Mesodermal cell (in vitro differentiated cells): Measurements from ENCODE around the gene STYX.

Source experiments
- H3K27ac ChIP-seq: 2 replicates; pipeline ENCODE4 v1.7.0; 2013; ENCODE audit warnings: mild to moderate bottlenecking, low read depth, low read length, moderate library complexity; ENCODE audit not compliant: severe bottlenecking
- H3K36me3 ChIP-seq: 2 replicates; pipeline ENCODE4 v1.7.1; 2013; ENCODE audit warnings: mild to moderate bottlenecking, low read length, moderate library complexity; ENCODE audit not compliant: control insufficient read depth, insufficient read depth
- H3K4me1 ChIP-seq: one replicate; pipeline ENCODE4 v1.7.1; 2013; ENCODE audit warnings: mild to moderate bottlenecking, low read length; ENCODE audit not compliant: insufficient read depth, control insufficient read depth, poor library complexity, severe bottlenecking
- H3K4me3 ChIP-seq: 2 replicates; pipeline ENCODE4 v1.7.0; 2013; ENCODE audit warnings: low read length, control low read depth, mild to moderate bottlenecking; ENCODE audit not compliant: insufficient read depth, poor library complexity, severe bottlenecking; ENCODE audit errors: extremely low read depth
- H3K9me3 ChIP-seq: 2 replicates; pipeline ENCODE4 v1.7.1; 2013; ENCODE audit warnings: mild to moderate bottlenecking, low read length, moderate library complexity; ENCODE audit not compliant: control insufficient read depth
- WGBS, 2 experiments: methylation state at CpG; one replicate each; pipeline ENCODE4 v1.1.5; 2013; ENCODE audit warnings: missing lambda C conversion rate in 2 of 2; ENCODE audit not compliant: insufficient coverage in 2 of 2; 5-methylcytosine and 5-hydroxymethylcytosine counted together

The STYX gene

DNA sequence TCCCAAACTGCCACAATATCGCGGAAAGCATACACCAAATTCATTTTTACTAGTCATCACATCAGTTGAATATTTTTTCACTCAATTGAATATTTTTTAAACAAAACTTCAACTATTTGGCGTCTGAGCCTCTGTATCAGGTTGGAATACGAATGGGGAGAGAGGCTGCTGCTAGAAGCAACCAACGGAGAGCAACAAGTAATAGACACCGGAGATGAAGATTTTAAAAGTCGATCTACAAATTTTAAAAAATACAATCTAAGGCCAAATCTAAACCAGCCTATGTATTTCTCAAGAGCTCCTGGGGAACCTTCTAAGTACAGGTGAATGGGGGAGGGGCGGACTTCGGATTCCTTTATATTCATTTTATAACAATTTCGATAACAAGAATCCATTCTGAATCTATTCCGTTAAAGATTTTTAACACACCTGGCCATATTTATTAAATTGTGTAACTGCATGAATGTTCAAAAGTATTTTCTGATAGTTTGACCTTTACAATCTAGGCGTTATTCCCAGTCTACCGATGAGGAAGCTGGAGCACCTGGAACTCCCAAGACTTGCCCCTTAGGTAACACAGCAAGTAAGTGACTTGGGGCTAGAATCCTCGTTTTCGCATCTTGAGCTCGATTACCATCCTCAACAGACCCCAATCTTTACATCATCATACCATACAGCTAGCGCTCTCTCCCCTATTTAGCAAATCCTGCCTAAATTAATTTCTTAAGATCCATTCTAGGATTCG lies 60.2 kb downstream of the STYX start:
- Histone ChIP-seq H3K4me3 (peak overlapping the region; percentile 74), H3K36me3 (peaks cover 17% of the 10 kb centered on the region), H3K9me3 (no peaks in the 10 kb centered on the region), H3K4me1 (peaks cover 8% of the 10 kb centered on the region), H3K27ac (peak overlapping the region; percentile 90)
- 10 to 11% methylated on average over 5 to 8 of the region's 18 CpGs for WGBS, 2 experiments

DNA sequence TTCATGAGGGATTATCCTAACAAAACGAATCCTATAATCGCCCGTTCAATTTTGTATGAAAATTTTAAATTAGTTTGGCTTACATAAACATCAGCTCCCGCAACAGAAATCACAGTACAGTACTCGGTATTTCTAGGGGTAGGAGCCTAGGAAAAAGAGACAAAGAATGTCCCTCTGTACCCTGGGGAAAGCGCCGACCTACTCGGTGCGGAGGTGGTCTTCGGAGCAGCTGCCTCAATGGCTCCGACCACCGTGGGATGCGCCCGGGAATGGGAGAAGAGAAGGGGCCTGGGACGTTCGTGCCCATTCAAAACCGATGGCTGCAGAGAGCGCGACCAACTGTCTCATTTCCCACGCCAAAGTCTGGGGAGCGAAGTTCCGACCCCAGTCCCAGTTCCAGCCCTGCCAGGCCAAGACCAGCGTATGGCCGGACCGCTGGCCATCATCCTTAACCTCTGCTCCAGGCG lies 60.8 kb downstream of the STYX start:
- peaks cover 17% of the 10 kb centered on the region for H3K36me3 ChIP-seq
- peak overlapping the region; percentile 74 for H3K4me3 ChIP-seq
- H3K9me3 ChIP-seq: no peaks in the 10 kb centered on the region
- H3K27ac ChIP-seq: peak overlapping the region; percentile 90
- 0% methylated on average over 20 to 21 of the region's 26 CpGs for WGBS, 2 experiments
- H3K4me1 ChIP-seq: peaks cover 8% of the 10 kb centered on the region

GRCh38 chr14:52791223-52792096 lies 61.5 kb downstream of the STYX start, which contains the start of gene GNPNAT1:
TSS of gene GNPNAT1 (minus strand) at chr14:52791607. CDS start at chr14:52784650, 6,957 bp downstream.
- no peaks in the 10 kb centered on the region for H3K9me3 ChIP-seq
- H3K27ac ChIP-seq: peak within 1 kb of the TSS; percentile 98
- peak within 1 kb of the TSS; percentile 74 for H3K4me3 ChIP-seq
- H3K4me1 ChIP-seq: peaks cover 8% of the 10 kb centered on the region
- peaks cover 11% of the 10 kb centered on the region for H3K36me3 ChIP-seq
- WGBS, 2 experiments: 0 to 1% methylated on average over 43 to 54 of the region's 74 CpGs

DNA sequence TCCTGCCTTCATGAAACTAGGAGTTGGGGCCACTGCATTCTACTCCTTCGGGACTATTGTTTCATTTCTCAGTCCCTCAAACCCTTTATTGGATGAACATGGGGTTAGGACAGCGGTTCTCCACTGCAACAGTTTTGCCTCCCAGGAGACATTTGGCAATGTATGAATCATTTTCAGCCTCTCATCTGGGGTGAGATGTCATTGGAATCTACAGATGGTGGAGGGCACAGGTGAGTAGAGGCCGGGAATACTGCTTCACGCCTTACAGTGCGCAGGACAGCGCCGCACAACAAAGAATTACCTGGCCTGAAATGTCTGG lies 62.1 kb downstream of the STYX start:
- WGBS, 2 experiments: 80 to 94% methylated on average over 5 to 7 of the region's 7 CpGs
- peak overlapping the region; percentile 74 for H3K4me3 ChIP-seq
- peaks cover 10% of the 10 kb centered on the region for H3K36me3 ChIP-seq

GRCh38 chr14:52793061-52793460 lies 63.1 kb downstream of the STYX start:
- Histone ChIP-seq H3K4me1 (peaks cover 8% of the 10 kb centered on the region), H3K4me3 (no peak overlapping the region), H3K9me3 (no peaks in the 10 kb centered on the region), H3K27ac (no peak overlapping the region), H3K36me3 (peaks cover 3% of the 10 kb centered on the region)
- WGBS, 2 experiments: 89 to 100% methylated on average over 1 of the region's 2 CpGs

More for the DNA sequence above, 62.1 kb downstream of the STYX start:
- Histone ChIP-seq H3K27ac (peak overlapping the region; percentile 98), H3K4me1 (peaks cover 8% of the 10 kb centered on the region), H3K9me3 (no peaks in the 10 kb centered on the region)

DNA sequence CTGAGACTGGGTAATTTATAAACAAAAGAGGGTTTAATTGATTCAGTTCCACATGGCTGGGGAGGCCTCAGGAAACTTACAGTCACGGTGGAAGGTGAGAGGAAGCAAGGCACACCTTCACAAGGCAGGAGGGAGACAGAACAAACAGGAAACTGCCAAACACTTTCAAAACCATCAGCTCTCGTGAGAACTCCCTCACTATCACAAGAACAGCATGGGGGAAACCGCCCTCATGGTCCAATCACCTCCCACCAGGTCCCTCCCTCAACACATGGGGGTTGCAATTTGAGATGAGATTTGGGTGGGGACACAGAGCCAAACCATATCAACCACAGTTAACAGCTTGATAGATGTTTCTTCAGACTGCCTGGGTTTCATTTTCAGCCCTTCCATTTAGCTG lies 67.7 kb downstream of the STYX start:
- Histone ChIP-seq H3K9me3 (no peaks in the 10 kb centered on the region), H3K36me3 (no peaks in the 10 kb centered on the region), H3K27ac (no peak overlapping the region), H3K4me3 (no peak overlapping the region), H3K4me1 (peaks cover 9% of the 10 kb centered on the region)
- 100% methylated on average over 1 to 2 of the region's 3 CpGs for WGBS, 2 experiments

GRCh38 chr14:52798826-52799225 lies 68.9 kb downstream of the STYX start:
- no peaks in the 10 kb centered on the region for H3K36me3 ChIP-seq
- H3K9me3 ChIP-seq: no peaks in the 10 kb centered on the region
- H3K4me3 ChIP-seq: no peak overlapping the region
- 94 to 96% methylated on average over 9 to 14 of the region's 15 CpGs for WGBS, 2 experiments
- H3K4me1 ChIP-seq: peaks cover 9% of the 10 kb centered on the region
- H3K27ac ChIP-seq: no peak overlapping the region

DNA sequence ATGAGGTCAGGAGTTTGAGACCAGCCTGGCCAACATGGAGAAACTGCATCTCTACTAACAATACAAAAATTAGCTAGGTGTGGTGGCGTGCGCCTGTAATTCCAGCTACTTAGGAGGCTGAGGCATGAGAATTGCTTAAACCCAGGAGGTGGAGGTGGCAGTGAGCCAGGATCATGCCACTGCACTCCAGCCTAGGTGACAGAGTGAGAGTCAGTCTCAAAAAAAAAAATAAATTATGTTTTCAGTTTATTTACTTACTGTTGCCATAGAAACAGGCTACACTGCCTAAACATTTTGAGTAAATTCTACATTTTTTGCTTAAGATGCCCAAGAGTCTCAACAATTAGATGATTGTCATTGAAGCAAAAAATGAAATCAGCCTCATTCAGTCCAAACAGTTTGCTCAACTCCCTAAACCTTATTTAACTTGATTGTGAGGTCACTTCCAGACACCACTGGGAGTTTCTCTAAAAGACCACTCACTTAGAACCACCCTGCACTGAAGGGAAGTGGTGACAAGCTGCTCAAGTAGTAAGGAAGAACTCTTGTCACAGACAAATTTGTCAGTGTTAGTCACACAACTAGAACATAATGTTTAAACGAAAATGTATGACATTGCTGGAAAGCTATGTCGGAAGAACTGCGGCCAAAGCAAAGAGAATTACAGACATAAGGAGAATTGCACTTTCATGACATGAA lies 71.2 kb downstream of the STYX start:
- no peaks in the 10 kb centered on the region for H3K9me3 ChIP-seq
- no peak overlapping the region for H3K4me3 ChIP-seq
- H3K4me1 ChIP-seq: peaks cover 9% of the 10 kb centered on the region
- H3K27ac ChIP-seq: peak overlapping the region; percentile 95
- H3K36me3 ChIP-seq: no peaks in the 10 kb centered on the region
- 80 to 100% methylated on average over 2 of the region's 5 CpGs for WGBS, 2 experiments

DNA sequence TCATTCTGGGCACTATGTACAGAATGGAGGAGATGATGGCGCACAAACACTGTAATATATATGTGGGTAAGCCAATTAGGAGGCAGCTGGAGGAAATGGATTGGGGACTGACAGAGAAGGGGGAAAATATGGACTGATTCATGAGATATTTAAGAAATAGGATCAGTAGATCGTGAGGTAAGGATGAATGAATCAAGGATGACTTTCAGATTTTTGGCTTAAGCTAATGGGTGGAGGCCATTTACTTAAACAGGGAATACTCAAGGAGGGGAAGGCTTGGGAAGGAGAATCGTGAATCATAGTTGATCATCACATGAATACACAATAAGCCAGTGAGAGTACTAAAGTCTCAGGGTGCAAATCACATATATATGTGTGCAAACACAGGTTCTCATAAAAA lies 72.6 kb downstream of the STYX start:
- no peaks in the 10 kb centered on the region for H3K36me3 ChIP-seq
- H3K4me1 ChIP-seq: peaks cover 9% of the 10 kb centered on the region
- 89 to 100% methylated on average over 2 of the region's 3 CpGs for WGBS, 2 experiments
- H3K27ac ChIP-seq: no peak overlapping the region
- H3K4me3 ChIP-seq: no peak overlapping the region
- no peaks in the 10 kb centered on the region for H3K9me3 ChIP-seq

DNA sequence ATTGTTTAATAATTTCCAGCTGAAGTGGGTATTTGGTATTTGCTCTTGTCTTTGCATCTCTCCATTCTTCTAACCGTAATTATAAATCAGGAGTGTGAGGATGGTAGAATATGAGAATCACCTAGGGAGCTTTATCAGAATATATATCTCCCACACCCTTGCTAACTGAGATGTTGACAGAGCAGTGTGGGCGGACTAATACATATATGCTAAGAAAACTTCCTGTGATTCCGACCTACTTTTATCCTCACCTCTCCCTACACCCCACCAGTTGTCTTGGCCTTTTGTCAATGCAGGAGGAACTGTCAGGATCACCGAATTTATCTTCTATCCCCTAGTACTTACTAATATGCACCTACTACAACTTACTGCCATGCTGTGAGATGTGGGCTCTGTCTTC lies 76.1 kb downstream of the STYX start:
- 86 to 100% methylated on average over 2 of the region's 4 CpGs for WGBS, 2 experiments
- no peaks in the 10 kb centered on the region for H3K36me3 ChIP-seq
- no peak overlapping the region for H3K27ac ChIP-seq
- H3K9me3 ChIP-seq: no peaks in the 10 kb centered on the region
- H3K4me1 ChIP-seq: peaks cover 9% of the 10 kb centered on the region
- H3K4me3 ChIP-seq: no peak overlapping the region
